ENCODE results near the gene SETDB1.
A peak's percentile ranks its signal among the peaks of the same experiment; 100 is the strongest.

SETDB1 gene

GRCh38 chr1:151006327-151007052 lies 80.3 kb downstream of the SETDB1 start, which contains the start of gene MINDY1:
Gene MINDY1, minus strand, starts transcription at chr1:151006902. Its CDS starts 4,285 bp downstream, at chr1:151002617.
- peak; percentile 13 for DNase-seq

DNA sequence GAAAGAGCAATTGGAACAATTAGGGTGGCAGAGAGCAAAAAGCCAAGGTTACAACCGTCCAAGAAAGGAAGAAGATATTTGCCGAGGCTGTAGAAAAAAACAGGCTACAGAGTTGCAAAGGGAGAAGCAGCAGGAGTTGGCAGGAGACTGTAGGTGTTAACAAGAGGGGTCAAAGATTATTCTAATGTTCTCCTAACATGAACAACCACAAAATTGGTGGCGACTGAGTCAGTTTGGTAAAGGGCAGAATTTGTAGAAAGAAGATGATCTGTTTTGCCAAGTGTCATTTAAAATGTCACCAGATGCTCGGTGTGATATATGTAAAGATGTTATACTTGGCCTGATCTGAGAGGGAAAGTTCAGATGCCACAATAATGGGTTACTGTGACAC lies 81.7 kb downstream of the SETDB1 start:
- DNase-seq = no peak

DNA sequence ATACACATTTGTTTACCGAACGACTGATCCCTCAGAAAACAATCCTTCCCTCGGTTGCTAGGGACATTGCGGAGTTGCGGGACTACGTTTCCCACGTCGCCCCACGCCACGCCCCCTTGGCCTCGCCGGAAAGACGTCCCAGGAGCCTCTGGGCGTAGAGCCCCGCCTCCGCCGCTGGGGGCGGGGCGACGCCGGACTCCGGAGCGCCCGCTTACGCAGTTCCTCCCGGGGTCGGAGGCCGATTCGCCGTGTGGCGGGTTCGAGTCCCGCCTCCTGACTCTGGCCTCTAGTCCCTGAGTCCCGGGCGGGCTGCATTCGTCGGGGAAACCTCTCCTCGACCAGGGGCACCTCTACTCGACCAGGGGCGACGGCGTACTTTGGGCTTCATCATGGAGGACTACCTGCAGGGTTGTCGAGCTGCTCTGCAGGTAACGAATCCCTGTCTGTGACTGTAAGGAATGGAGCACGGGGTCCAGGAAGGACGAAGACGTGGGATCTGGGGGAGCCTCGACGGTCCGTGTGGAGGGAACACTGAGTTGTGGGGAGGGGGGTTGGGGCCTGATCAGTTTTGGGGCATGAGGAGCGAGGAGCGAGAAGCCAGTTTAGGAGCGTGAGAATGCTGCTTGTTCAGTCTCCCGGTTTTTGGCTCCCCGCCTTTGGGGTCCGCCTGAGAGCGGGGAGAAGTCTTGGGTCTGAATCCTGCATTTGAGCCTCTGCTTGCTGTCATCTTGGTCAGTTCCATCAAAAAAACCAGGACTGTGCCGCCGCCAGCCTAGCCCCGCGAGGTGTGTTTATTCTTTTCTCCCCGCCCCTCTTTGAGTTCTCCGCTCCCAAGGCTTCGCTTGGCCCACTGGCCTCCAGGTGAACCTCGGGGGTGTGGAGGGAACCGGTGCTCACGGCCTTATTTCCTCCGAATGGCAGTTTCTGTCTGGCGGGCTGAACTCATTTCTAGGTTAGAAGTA lies 82.4 kb downstream of the SETDB1 start, which contains the start of gene PRUNE1:
TSS of gene PRUNE1 (plus strand) at position 206 of the 962 bp plus-strand sequence. CDS start at position 390, 184 bp downstream.
- peak; percentile 98 for DNase-seq

GRCh38 chr1:151009206-151009587 lies 83.0 kb downstream of the SETDB1 start:
- DNase-seq = no peak

- DNase-seq = no peak
Measured at GRCh38 chr1:151009674-151010345, 83.6 kb downstream of the SETDB1 start.

- DNase-seq = no peak
Measured at GRCh38 chr1:151010346-151010726, 84.2 kb downstream of the SETDB1 start.

- DNase-seq = no peak
Measured at GRCh38 chr1:151011154-151011850, 85.1 kb downstream of the SETDB1 start.

DNA sequence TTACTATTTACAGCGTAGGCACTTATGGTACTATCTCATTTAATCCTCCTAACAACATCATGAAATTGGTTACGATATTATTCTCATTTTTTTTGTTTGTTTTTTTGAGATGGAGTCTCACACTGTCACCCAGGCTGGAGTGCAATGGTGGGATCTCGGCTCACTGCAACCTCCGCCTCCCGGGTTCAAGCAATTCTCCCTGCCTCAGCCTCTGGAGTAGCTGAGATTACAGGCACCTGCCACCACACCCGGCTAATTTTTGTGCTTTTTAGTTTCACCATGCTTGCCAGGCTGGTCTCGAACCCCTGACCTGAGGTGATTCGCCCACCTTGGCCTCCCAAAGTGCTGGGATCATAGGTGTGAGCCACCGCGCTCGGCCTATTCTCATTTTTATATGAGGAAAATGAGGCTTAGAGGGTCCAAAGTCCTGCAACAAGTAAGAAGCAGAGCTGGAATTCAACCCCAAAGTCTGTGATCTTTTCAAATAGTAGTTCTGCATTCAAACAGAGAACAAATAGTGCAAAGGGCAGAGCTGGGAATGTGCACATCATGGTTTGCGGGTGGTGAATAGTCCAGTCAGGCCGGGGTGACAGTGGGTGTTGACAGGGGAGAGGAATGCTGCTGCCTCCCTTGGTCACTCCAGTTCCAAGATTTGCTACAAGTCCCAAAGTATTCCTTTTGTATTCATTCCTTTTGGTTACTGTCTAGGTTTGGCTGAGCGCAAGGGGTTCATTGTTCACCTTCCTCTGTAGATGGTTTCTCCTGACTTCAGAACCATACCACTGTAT lies 86.7 kb downstream of the SETDB1 start:
- no peak for DNase-seq

GRCh38 chr1:151013518-151013917 lies 87.4 kb downstream of the SETDB1 start:
- no peak for DNase-seq

Data from activated CD4-positive, alpha-beta T cell treated with anti-CD3 and anti-CD28 coated beads, Interleukin-2, amount 50 U/mL, for 1 hour (primary cell).